EH (cell line): Measurements from ENCODE around the gene C8B.

ENCODE experiments used
- DNase-seq: peaks from one replicate; pipeline ENCODE4 v3.0.0-alpha.2; 2015; ENCODE audit warnings: low read depth

Gene C8B

DNA sequence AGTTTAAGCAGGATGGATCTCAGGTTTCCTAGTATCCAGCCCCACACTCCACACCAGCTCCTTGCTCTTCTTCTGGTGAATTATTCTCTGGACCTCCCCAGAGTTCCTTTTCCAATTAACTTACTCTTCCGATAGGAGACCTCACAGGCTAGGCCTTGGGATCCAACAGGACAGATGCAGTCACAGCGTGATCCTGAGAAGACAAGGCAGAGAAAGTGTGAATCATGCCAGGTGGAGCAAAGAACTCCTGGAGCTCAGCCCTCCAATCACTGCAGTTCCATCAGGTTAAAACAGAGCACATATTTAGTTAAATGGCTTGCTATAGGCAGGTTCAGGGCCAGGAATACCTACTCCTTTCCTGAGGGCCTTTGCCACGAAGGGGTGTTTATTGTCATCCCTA lies 34.1 kb downstream of the C8B start:
- no peak for DNase-seq

DNA sequence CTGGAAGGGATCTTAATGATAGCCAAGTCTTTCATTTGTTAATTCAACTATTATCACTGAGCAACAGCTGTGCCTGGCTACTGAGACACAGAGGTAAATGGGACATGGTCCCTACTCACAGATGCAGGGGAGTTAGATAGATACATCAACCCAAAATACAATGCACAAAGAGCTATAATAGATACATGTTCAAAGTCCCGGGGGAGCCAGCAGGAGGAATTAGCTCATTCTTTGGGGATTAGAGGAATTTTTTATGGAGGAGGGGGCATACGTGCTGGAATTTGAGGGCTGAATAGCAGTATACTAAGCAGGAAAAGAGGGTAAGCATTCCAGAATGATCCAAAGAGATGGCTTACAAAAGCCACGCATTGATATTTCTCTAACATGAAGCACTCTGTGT lies 34.6 kb downstream of the C8B start:
- no peak for DNase-seq

DNA sequence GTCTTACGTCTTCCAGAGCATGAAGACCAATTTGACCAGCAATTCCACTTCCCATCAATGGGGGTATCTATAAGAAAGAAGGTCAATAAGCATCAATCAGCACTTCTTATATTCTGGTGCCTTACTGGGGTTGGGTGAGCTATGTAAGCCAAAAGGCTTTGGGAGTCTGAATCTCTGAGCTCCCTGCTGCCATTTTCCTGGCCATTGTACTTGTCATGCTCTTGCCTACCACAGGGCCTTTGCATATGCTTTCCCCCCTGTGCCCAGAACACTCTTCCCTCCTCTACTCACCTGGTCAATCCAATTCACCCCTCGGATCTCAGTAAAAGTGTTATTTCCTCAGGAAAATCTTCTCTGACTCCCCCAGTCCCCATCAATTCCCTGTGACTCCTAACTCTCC lies 36.3 kb downstream of the C8B start:
- no peak for DNase-seq

DNA sequence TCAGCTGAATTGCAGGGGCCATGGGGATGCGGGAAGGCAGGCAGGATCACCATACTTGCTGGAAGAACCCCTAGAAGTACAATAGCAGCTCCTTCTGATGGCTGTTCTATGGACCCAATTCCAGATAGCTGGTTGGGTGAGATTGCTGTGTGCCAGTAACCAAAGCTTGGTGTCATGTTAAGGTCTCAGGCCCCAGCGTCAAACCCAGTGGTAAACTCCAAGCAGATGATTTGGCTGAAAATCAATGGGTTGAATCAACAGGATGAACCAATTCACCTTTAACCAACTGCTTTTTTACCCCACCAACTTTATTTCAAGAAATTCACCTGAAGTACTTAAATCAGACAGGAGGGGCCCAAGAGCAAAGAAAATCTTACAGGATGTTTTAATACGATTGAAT lies 37.8 kb downstream of the C8B start:
- no peak for DNase-seq

DNA sequence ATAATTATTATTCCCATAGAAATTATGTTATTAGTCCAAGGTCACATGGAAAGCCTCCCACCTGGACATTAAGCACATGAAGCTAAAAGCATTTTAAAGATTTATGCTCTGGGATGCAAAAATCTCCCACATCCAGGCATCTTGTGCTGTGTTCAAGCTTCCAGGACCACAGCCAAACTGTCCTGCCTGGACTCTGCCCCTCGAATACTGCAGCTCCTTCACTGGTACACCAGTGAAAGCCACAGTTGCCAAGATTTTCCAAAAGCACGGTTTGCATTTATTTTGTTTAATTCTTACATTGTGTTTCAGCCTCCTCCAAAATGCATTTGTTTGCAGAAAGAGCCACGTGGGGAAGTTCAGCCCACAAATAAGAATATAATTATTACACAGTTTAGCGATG lies 38.6 kb downstream of the C8B start:
- DNase-seq, result no peak

DNA sequence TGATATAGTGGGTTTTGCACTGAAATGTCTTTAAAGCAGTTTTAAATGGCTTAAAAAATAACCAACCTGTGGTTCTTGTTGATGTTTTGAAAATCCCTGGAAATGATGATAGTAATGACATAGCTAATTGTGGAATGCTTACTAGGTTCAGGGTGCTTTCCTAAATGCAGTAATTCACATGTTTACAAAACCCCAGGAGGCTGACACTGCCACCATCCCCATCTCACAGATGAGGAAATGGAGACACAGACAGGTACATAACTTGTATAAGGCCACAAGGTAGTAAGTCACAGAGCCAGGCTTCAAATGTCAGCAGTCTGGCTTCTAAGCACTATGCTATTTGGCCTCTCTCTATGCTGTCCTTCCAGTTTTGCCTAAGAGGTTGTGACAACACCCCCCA lies 40.6 kb downstream of the C8B start:
- DNase-seq, result no peak

DNA sequence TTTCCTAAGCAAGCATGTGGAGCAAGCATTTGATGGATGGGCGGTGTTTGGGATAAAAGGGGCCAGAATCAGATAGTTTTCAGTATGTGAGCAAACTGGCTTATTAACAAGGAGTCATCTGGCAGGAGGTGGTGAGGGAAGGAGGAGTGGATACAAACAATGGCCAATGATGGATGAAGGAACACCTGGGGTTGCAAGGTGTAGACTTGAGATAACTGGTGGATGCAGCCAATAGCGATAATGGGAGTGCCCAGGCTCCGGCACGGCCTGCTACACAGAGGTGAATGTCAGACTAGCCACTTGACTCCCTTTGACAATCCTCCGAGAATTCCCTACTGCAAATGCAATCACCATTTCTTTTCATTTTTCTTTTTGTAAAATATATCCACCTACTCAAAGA lies 41.7 kb downstream of the C8B start:
- DNase-seq, result no peak

DNA sequence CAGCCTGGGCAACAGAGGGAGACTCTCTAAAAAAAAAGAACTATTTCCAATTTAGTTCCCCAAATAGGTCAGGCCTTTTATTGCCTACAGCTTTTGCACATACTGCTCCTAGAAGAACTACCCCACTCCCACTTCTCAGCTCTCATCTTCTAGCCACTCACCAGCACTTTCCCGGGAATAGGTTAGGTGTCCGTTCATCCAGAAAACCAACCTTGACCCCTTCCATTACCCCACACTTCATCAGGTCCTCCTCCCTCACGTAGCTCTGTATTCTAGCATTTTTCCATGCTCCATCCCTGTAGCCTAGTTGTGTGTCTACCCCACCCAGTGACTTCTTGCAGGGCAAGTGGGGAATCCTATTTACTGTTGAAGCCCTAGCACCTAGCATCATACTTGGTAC lies 42.6 kb downstream of the C8B start:
- DNase-seq, result no peak

DNA sequence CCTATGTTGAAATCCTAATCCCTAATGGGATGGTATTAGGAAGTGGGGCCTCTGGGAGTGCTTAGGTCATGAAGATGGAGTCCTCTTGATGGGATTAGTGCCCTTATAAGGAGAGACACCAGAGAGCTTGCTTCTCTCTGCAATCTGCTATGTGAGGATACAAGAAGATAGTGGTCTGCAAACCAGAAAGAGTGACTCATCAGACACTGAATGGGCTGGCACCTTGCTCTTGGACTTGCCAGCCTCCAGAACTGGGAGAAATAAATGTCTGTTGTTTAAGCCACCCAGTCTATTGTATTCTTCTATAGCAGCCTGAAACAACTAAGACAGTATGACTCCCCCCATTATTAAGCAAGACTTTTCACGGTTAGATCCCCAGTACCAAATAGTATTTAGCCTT lies 43.3 kb downstream of the C8B start:
- peak; percentile 21 for DNase-seq

DNA sequence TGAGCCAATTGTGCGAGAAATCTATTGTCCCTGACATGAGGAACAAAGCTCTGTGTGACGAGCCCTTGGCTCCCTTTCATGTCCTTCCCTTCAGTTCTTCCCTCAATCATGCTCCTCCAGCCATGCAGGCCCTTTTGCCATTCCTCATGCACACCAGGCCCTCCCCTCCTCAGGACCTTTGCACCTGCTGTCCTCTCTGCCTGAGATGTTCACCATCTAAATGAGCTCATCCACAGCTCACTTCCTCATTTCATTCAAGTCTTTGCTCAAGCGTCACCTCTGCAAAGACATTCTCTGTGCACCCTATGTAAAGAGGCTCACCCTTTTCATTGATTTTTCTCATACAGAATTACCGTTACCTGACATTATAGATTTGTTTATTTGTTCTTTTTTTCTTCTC lies 43.7 kb downstream of the C8B start:
- DNase-seq, result no peak

DNA sequence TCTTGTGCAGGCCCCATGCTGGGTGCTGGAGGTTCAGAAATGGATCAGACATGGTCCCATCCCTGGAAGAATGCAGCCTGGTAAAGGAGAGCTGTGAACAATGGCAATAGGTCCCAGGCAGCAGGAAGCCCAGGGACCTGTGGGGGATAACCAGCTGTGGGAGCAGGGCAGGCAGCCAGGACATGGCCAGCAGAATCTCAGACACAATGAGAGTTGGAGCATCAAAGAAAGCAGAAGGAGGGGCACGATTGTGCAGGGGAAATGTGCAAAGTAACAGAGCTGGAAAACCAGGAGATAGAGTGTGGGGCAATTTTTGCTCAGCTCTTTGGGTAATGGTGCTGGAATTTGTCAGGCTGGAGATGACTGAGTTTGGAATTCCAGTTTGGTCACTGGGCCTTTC lies 44.3 kb downstream of the C8B start:
- DNase-seq, result peak; percentile 37

DNA sequence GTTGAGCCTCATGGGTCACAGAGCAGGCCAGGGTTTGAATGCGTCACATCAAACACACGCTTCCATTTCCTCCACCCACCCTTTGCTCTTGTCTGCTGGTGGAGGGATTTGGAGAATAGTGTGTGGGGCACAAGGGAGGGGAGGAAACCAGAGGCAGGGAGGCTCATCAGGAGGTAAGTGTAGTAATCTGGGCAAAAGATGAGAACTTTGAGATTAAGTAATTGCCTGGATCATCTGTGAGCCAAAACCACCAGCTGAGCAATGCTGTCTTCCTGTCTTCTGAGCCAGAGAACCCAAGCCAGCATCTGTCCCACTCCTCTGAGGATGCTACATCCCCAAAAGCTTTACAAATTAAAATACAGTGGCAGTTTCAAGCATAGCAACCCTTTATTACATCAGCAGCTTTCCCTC lies 45.2 kb downstream of the C8B start:
- peak; percentile 45 for DNase-seq

DNA sequence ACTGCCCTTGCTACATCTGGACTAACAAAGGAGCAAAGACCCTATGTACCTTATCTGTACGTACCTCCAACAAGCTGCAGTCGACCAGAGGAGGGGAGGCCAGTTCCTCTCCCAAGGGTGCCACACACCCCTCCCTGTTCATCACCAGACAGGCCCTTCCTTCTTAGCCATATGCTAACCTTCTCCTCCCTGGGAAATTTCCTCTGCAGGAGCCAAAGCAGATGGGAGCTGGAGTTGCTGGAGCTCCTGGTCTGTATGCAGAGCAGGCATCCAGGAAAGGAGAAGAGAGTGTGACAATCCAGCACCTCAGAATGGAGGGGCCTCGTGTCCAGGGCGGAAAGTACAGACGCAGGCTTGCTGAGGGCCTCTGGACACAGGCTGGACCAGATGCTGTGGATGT lies 48.5 kb downstream of the C8B start:
- no peak for DNase-seq

DNA sequence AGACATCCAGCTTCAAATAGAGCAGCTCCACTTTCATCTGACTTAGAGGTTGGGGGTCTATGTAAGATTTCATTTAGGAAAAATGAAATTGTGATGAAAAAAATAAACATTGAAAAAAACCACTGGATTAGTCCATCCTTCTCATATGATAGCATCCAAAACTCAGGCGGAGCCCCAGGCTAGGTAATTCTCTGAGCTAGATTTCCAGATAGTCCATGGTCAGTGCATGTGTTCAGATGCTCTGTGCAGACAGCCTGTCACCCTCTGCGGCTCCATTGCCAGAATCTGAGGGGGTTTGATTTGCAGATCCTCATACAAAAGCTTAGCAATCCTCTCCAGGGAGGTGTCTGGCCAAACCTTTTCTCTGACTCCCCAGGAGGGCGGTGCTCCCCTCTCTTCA lies 49.2 kb downstream of the C8B start:
- DNase-seq, result no peak

DNA sequence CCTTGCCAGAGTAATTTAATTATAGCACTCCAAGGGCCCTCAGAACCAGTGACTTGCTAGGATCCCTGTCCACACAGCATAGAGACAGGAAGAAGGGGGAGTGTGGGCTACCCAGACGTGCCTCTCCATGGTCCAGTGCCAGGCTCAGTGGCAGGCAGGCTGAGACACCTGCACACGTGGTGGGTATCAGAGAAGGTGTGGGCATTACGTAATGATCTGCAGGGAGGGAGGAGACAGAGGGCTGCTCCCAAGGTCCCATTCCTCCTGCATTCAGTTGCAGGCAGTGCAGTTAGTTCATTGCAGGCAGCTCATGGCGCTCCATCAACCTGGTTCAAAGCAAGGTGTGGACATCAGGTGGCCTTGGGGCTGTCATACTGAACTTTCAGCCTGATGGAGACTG lies 49.9 kb downstream of the C8B start:
- no peak for DNase-seq

DNA sequence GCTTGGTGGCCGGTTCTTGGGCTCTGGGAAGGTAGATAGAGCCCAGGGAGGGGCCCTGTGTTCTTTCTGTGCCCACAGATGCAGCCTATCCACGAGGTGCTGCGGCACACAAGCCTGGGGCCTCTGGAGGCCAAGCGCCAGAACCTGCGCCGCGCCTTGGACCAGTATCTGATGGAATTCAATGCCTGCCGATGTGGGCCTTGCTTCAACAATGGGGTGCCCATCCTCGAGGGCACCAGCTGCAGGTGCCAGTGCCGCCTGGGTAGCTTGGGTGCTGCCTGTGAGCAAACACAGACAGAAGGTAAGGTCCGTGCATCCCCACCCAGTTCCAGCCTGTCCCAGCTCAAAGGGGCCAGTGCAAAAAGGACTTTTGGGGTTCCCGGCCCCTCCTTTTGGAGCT lies 53.5 kb downstream of the C8B start:
- DNase-seq, result no peak

DNA sequence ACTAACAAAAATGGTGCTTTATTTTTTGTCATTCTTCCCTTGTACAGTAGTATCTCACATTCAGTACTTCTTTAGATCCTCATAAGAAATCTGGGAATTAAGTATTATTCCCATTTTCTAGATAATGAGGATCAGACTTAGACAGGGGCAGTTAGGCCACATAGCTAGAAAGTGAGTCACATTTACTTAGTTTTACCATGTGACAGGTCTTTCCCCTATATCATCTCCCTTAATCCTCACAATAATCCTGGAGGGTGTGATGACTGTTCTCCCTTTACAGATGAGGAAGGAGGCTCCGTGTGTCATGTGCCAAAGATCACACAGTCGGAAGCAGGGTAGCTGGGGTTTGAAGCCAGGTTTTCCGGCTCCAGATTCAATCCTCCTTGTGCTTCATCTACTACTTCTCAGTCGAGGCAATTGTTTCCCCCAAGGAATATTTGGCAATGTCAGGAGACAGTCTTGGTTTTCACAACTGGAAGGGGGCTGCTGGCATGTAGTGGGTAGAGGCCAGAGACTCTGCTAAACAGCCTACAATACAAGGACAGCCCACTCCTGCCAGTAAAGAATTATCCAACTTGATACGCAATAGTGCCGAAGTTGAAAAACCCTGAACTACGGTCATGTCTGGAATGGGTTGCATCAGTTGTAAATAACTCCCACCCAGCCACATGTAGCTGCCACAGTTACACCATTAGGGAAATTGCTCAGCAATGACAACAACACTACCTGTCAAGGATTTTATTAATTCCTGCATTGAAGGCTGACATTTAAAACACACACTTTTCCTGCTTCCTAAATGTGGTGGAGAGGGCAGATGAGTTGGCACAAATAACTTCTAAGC lies 54.5 kb downstream of the C8B start:
- peak; percentile 80 for DNase-seq

DNA sequence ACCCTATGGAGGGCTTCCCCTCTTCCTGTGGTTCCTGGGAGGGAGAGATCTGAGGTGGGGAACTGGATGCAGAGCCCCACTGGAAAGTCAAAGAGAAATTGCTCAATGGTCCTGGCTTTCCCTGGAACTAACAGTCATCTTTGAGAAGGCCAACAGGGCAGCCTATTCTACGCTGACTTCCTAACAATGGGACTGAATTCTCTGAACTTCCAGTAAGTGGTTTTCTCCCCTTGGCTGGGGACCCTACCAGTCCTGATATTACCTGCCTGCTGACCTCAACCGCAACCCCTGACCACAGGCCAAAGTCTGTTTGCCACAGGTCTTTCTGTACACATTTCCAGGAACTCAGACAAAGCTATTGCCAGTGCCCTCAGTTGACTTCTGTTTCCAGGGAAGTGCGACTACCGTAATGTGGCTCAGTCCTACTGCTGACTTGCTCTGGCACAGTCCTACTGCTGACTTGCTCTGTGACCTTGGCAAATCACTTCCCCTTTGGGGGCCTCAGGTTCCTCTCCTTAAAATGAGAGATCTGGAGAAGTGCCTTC lies 55.3 kb downstream of the C8B start:
- no peak for DNase-seq

DNA sequence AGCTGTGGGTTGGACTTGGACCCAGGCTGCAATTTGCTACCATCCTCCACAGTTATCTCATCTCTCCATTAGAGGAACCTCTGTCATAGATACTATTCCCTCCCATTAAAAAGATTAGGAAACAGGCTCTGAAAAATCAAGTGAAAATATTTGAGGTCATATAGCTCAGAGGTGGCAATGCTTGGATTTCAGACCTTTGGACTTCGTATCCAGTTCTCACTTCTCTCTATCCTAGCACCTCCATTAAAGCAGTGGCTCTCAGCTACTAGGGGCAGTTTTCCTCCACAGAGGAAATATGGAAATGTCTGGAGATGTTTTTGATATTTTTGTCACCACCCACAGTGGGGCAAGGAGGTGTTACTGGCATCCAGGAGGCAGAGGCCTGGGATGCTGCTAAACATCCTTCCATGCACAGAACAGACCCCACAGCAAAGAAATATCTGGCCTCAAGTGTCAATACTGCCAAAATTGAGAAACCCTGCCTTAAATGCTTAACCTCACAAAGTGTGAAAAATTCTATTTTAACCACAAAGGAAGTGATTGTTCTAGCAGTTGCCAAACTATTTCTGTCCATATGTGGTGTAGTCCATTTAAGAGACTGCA lies 57.1 kb downstream of the C8B start:
- DNase-seq, result peak; percentile 72

DNA sequence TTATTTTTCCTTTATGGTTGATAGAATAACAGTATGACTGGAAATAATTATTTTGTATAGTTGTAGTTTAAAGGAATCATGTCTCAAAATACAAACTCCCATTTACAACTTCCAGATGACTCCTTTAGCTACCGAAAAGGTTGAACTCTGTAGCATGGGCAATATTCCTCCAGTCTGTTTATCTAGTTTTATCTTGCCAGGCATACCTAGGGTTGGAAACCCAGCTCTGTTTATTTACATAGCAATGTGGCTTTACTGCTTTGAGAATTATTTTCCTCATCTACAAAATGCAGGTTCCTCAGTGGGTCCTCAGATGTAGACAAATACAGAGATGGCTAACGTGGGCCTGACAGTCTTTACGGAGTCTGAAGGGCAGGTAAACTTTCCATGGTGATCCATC lies 60.1 kb downstream of the C8B start:
- DNase-seq, result no peak

DNA sequence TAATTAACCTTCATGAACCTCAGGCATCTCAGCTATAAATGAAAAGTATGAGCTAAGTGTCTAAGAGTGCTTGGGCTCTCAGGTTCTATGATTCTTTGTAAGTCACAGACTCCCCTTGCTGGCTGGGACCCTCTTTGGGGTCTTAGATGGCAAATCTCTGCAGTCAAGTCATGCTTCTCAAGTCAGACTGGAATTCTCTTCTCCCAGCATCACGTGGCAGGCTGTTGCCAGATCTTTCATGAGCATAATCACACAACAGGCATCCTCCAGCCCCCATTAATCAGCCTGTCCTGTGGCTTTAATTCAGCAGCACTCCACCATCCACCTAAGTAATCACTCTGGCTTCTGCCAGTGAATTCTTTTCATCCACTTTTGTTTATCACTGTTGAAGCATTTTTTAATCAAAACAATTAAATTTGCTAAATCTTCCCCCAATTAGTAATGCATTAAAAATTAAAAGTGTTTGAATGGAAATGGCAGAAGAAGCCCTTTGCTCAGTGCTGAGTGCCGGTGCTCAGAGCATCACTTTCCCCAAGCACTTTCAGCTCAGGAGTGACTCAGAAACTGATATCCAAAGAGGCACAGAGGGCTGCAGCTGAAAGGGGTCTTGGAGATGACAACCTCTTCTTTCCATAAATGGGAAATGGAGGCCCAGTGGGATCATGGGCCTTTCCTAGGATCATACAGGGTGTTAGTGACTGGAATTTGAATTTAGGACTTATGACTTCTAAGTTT lies 61.0 kb downstream of the C8B start:
- DNase-seq, result peak; percentile 66

DNA sequence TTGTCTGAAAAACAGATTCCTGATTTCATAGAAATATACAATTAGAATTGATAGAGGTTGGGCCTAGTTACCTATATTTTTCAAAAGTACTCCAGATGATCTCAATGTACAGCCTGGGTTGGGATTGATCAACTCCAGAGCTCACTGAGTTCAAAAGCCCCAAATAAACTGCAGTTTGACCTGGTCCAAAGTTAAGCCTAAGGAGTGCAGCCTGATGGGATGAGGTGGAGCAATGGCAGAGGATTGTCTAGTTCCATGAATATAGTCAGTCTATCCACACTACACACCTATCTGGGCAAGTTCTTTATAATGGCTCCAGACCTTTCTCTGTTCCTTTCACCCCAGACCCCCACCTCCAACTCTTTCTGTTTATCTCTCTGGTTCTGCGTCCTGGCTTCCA lies 62.0 kb downstream of the C8B start:
- DNase-seq, result no peak

DNA sequence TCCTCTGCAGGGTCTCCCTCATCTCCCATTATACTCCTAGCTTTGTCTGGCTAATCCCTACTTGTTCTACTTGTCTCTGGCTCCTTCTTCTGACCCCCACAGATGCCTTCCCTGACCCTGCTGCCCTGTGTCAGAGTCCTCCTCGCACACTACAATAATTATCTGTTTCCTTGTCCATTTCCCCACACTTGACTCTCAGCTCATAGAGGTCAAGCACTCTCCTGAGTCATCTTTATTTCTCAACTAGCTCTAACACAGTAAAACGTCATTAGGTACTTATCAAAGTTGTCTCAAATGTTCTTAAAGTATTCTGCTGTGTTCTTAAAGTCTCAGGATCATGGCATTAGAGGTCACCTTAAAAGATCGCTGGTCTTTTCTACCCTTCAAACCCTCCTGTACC lies 64.1 kb downstream of the C8B start:
- DNase-seq, result peak; percentile 73
